ENCODE results near the gene PDCD6IP. TPM values are rescaled to one million over a fixed set of nuclear protein-coding genes. Genes with fewer than 3 reads are reported as not detected.
"Not testable (repeated sequence)": the region's sequence is repeated elsewhere in the genome, so short reads cannot be mapped to it uniquely, and the experiment has no call there.

PDCD6IP gene
- total and polyA plus RNA-seq, 12 donors, result 38.2 to 246 (median 116) TPM

- no peak for TF ChIP-seq CTCF (IDR thresholded peaks at IDR 0.05)
- TF ChIP-seq POLR2A (IDR thresholded peaks at IDR 0.05), result no peak
- no peak overlapping the region for H3K4me3 ChIP-seq
- H3K4me1 ChIP-seq (replicated peaks in 1 of 2), result no peaks in the 10 kb centered on the region
- H3K9me3 ChIP-seq (replicated peaks in 1 of 3), result peaks cover 0 to 6% (median 0%) of the 10 kb centered on the region in 3 donors
- no peaks in the 10 kb centered on the region for H3K27me3 ChIP-seq
- WGBS, 4 donors, result 58 to 80% (median 78%) methylated on average over 2 of the region's 2 CpGs
- intact Hi-C loops (cut with DNase I), result no loop called here
- DNase-seq, result no peak
- no peaks in the 10 kb centered on the region for H3K36me3 ChIP-seq (replicated peaks in 1 of 2)
- no peak overlapping the region for H3K27ac ChIP-seq
Observed at GRCh38 chr3:33751336-33751735, 47.1 kb upstream of the PDCD6IP start.

GRCh38 chr3:33754391-33754790 is 44.0 kb upstream of the PDCD6IP start:
- intact Hi-C loops (cut with DNase I); H3K4me1 ChIP-seq (replicated peaks in 1 of 2); H3K9me3 ChIP-seq (replicated peaks in 1 of 3); H3K36me3 ChIP-seq (replicated peaks in 1 of 2); H3K4me3 ChIP-seq; DNase-seq; H3K27ac ChIP-seq; H3K27me3 ChIP-seq: not testable (repeated sequence)
- WGBS, 4 donors, result 79 to 87% (median 83%) methylated on average over 1 of the region's 1 CpG

- DNase-seq, result no peak
- TF ChIP-seq CTCF (IDR thresholded peaks at IDR 0.05) (no peak), POLR2A (IDR thresholded peaks at IDR 0.05) (no peak)
- no peak overlapping the region for H3K4me3 ChIP-seq
- no peaks in the 10 kb centered on the region for H3K4me1 ChIP-seq (replicated peaks in 1 of 2)
- no peaks in the 10 kb centered on the region for H3K27me3 ChIP-seq
- no peaks in the 10 kb centered on the region for H3K36me3 ChIP-seq (replicated peaks in 1 of 2)
- intact Hi-C loops (cut with DNase I), result no loop called here
- H3K27ac ChIP-seq, result no peak overlapping the region
- H3K9me3 ChIP-seq (replicated peaks in 1 of 3), result peaks cover 0 to 6% (median 0%) of the 10 kb centered on the region in 3 donors
Observed at GRCh38 chr3:33758281-33758680, 40.1 kb upstream of the PDCD6IP start.

GRCh38 chr3:33758864-33759263 is 39.6 kb upstream of the PDCD6IP start:
- 79 to 84% (median 82%) methylated on average over 2 of the region's 2 CpGs for whole genome bisulfite sequencing, 4 donors
- H3K36me3 ChIP-seq (replicated peaks in 1 of 2), result no peaks in the 10 kb centered on the region
- TF ChIP-seq POLR2A (IDR thresholded peaks at IDR 0.05) (no peak), CTCF (IDR thresholded peaks at IDR 0.05) (no peak)
- no peak overlapping the region for H3K4me3 ChIP-seq
- no peak overlapping the region for H3K27ac ChIP-seq
- no peaks in the 10 kb centered on the region for H3K4me1 ChIP-seq (replicated peaks in 1 of 2)
- peaks cover 0 to 6% (median 0%) of the 10 kb centered on the region in 3 donors for H3K9me3 ChIP-seq (replicated peaks in 1 of 3)
- intact Hi-C loops (cut with DNase I), result no loop called here
- no peak for DNase-seq
- no peaks in the 10 kb centered on the region for H3K27me3 ChIP-seq

GRCh38 chr3:33768578-33769330 is 29.7 kb upstream of the PDCD6IP start:
- Histone ChIP-seq H3K9me3 (replicated peaks in 1 of 3) (no peaks in the 10 kb centered on the region), H3K27me3 (no peaks in the 10 kb centered on the region), H3K4me1 (replicated peaks in 1 of 2) (no peaks in the 10 kb centered on the region), H3K36me3 (replicated peaks in 1 of 2) (no peaks in the 10 kb centered on the region), H3K27ac (no peak overlapping the region), H3K4me3 (no peak overlapping the region)
- 86 to 91% (median 90%) methylated on average over 9 of the region's 9 CpGs for WGBS, 4 donors
- TF ChIP-seq POLR2A (IDR thresholded peaks at IDR 0.05), result no peak
- no peak for TF ChIP-seq CTCF (IDR thresholded peaks at IDR 0.05)
- DNase-seq, result no peak
- intact Hi-C loops (cut with DNase I), result no loop called here

Measured in adrenal gland (tissue), 12 donors.